Activated CD8-positive, alpha-beta memory T cell treated with anti-CD3 and anti-CD28 coated beads, Interleukin-2, amount 50 U/mL, for 4 hours (primary cell): Measurements from ENCODE around the gene TAF1C.
"Not testable (repeated sequence)": the region's sequence is repeated elsewhere in the genome, so short reads cannot be mapped to it uniquely, and the experiment has no call there.

Experiments
- DNase-seq: peaks from one replicate; pipeline ENCODE4 v3.0.0-alpha.2; 2020

TAF1C gene

GRCh38 chr16:84186685-84187437 is at the start of gene TAF1C:
Gene TAF1C, minus strand, starts transcription at chr16:84187057. Its CDS starts 2,069 bp downstream, at chr16:84184988.
- peak; percentile 91 for DNase-seq

- no peak for DNase-seq
Observed at GRCh38 chr16:84234321-84235241, 47.7 kb upstream of the TAF1C start.

- no peak for DNase-seq
Observed at GRCh38 chr16:84233748-84234147, 46.9 kb upstream of the TAF1C start.

GRCh38 chr16:84232969-84233368 is 46.1 kb upstream of the TAF1C start:
- no peak for DNase-seq

- no peak for DNase-seq
Observed at GRCh38 chr16:84232060-84232459, 45.2 kb upstream of the TAF1C start.

- DNase-seq = no peak
Observed at GRCh38 chr16:84229471-84229870, 42.6 kb upstream of the TAF1C start.

- no peak for DNase-seq
Observed at GRCh38 chr16:84228256-84228838, 41.5 kb upstream of the TAF1C start.

- DNase-seq = no peak
Observed at GRCh38 chr16:84227548-84227947, 40.7 kb upstream of the TAF1C start.

GRCh38 chr16:84226026-84226425 is 39.2 kb upstream of the TAF1C start:
- no peak for DNase-seq

- DNase-seq = no peak
Observed at GRCh38 chr16:84225571-84225970, 38.7 kb upstream of the TAF1C start.

GRCh38 chr16:84225126-84225525 is 38.3 kb upstream of the TAF1C start:
- DNase-seq = no peak

- no peak for DNase-seq
Observed at GRCh38 chr16:84224554-84224953, 37.7 kb upstream of the TAF1C start.

GRCh38 chr16:84223456-84223855 is 36.6 kb upstream of the TAF1C start:
- DNase-seq = no peak

- no peak for DNase-seq
Observed at GRCh38 chr16:84220851-84221250, 34.0 kb upstream of the TAF1C start.

- DNase-seq = no peak
Observed at GRCh38 chr16:84218956-84219355, 32.1 kb upstream of the TAF1C start.

- no peak for DNase-seq
Observed at GRCh38 chr16:84218176-84218823, 31.4 kb upstream of the TAF1C start.

GRCh38 chr16:84216144-84216543 is 29.3 kb upstream of the TAF1C start:
- DNase-seq = not testable (repeated sequence)

- DNase-seq = no peak
Observed at GRCh38 chr16:84215531-84215930, 28.7 kb upstream of the TAF1C start.

GRCh38 chr16:84214451-84215066 is 27.7 kb upstream of the TAF1C start:
- DNase-seq = no peak

GRCh38 chr16:84212631-84213030 is 25.8 kb upstream of the TAF1C start:
- no peak for DNase-seq

- no peak for DNase-seq
Observed at GRCh38 chr16:84212154-84212553, 25.3 kb upstream of the TAF1C start.

GRCh38 chr16:84209989-84210388 is 23.1 kb upstream of the TAF1C start:
- DNase-seq = no peak

GRCh38 chr16:84207879-84208278 is 21.0 kb upstream of the TAF1C start:
- no peak for DNase-seq
